Endothelial cell of umbilical vein (primary cell): Measurements from ENCODE around the gene DGKI. TPM values are rescaled to one million over a fixed set of nuclear protein-coding genes. Genes with fewer than 3 reads are reported as not detected.

ENCODE experiments used
- BruUV-seq: library from RNA; stranded (reverse); fragments of 400-500 nt; replicated peaks from 2 replicates; lab custom pipeline; 2021; lab: Mats Ljungman, UMichigan
- CTCF ChIA-PET: fragments of 300-600, 350-600 bp; sonication (Branson Sonifier 250); formaldehyde crosslinking; loops from one replicate; lab custom pipeline; 2021; ENCODE audit warnings: antibody characterized with exemption, inconsistent platforms; lab: Charles Lee
- POLR2A ChIA-PET: fragments of 300-600, 350-600 bp; sonication (Branson Sonifier 250); formaldehyde crosslinking; loops from one replicate; lab custom pipeline; 2021; ENCODE audit warnings: antibody characterized with exemption, inconsistent platforms; lab: Charles Lee
- DNase-seq: peaks from one replicate; pipeline ENCODE4 v3.0.0-alpha.2; 2011; ENCODE audit warnings: low read depth, low spot score
- FAIRE-seq: peaks from 2 replicates; lab custom pipeline; 2011; peaks lifted over from hg19 to GRCh38; lab: Jason Lieb, UNC
- H2AFZ ChIP-seq: 2 replicates; pipeline ENCODE4 v1.6.0; 2012; ENCODE audit warnings: low read depth, low read length, control low read depth, inconsistent platforms
- H3K27ac ChIP-seq: 2 replicates; pipeline ENCODE4 v1.5.1; 2011; ENCODE audit warnings: low read depth, mild to moderate bottlenecking, control low read depth, low read length, moderate library complexity; ENCODE audit not compliant: insufficient read depth
- H3K27me3 ChIP-seq, 2 experiments: 2 replicates each; pipeline versions ENCODE4 v1.6.0 to v1.6.1; 2011; ENCODE audit warnings: low read length in 2 of 2, mixed read lengths in 1 of 2; ENCODE audit not compliant: control insufficient read depth in 2 of 2, insufficient read depth in 2 of 2
- H3K36me3 ChIP-seq, 2 experiments: 2 replicates in 1 of 2; 3 replicates in 1 of 2; pipeline ENCODE4 v1.5.1; 2011; ENCODE audit warnings: low read length in 2 of 2, mild to moderate bottlenecking in 1 of 2, moderate library complexity in 1 of 2; ENCODE audit not compliant: control insufficient read depth in 2 of 2, insufficient read depth in 2 of 2; ENCODE audit errors: extremely low read depth in 1 of 2
- H3K4me1 ChIP-seq: 3 replicates; pipeline ENCODE4 v1.5.1; 2011; ENCODE audit warnings: mild to moderate bottlenecking, low read length; ENCODE audit not compliant: control insufficient read depth, insufficient read depth; ENCODE audit errors: extremely low read depth
- H3K4me2 ChIP-seq: 2 replicates; pipeline ENCODE4 v1.6.1; 2011; ENCODE audit warnings: low read length, control low read depth, mixed read lengths; ENCODE audit not compliant: insufficient read depth
- H3K4me3 ChIP-seq, 3 experiments: fragments of 200-600 bp in 1 of 3; sonication (generic), shearing (Covaris generic) in 1 of 3; replicated peaks in 1 of 3; 2 replicates each; pipeline ENCODE4 v1.5.1; 2011 to 2016; ENCODE audit warnings: control low read depth in 3 of 3, low read length in 3 of 3, mild to moderate bottlenecking in 2 of 3, inconsistent platforms in 1 of 3, low read depth in 1 of 3, moderate library complexity in 1 of 3; ENCODE audit not compliant: insufficient read depth in 1 of 3
- H3K79me2 ChIP-seq: 2 replicates; pipeline ENCODE4 v1.6.0; 2012; ENCODE audit warnings: low read length, inconsistent platforms; ENCODE audit not compliant: control insufficient read depth, insufficient read depth
- H3K9ac ChIP-seq: replicated peaks from 2 replicates; pipeline ENCODE3; 2011; ENCODE audit warnings: low read length, control low read depth; ENCODE audit not compliant: insufficient read depth; ENCODE audit errors: extremely low read depth
- H3K9me1 ChIP-seq: replicated peaks from 3 replicates; pipeline ENCODE4 v1.6.0; 2011; ENCODE audit warnings: mild to moderate bottlenecking, low read length; ENCODE audit not compliant: control insufficient read depth, insufficient read depth; ENCODE audit errors: extremely low read depth
- H3K9me3 ChIP-seq: replicated peaks from 2 replicates; pipeline ENCODE4 v1.5.1; 2012; ENCODE audit warnings: low read length, inconsistent platforms; ENCODE audit not compliant: control insufficient read depth, insufficient read depth
- H4K20me1 ChIP-seq: replicated peaks from 2 replicates; pipeline ENCODE3; 2011; ENCODE audit warnings: mild to moderate bottlenecking, low read length; ENCODE audit not compliant: control insufficient read depth, insufficient read depth; ENCODE audit errors: extremely low read depth
- EZH2 ChIP-seq: IDR thresholded peaks from 2 replicates; pipeline ENCODE4 v1.6.1; 2012; ENCODE audit warnings: borderline replicate concordance, low read depth, mild to moderate bottlenecking, moderate library complexity, low read length, inconsistent platforms; ENCODE audit not compliant: severe bottlenecking
- FOS ChIP-seq: IDR thresholded peaks from 2 replicates; pipeline ENCODE4 v1.6.1; 2011; ENCODE audit warnings: mild to moderate bottlenecking, low read length, moderate library complexity, borderline replicate concordance; ENCODE audit not compliant: insufficient read depth
- GATA2 ChIP-seq: IDR thresholded peaks from 2 replicates; pipeline ENCODE4 v1.7.0; 2011; ENCODE audit warnings: low read depth, mild to moderate bottlenecking, moderate library complexity, mixed read lengths, low read length; ENCODE audit not compliant: insufficient read length, insufficient read depth
- JUN ChIP-seq: IDR thresholded peaks from 2 replicates; pipeline ENCODE4 v1.6.1; 2011; ENCODE audit warnings: borderline replicate concordance, low read depth; ENCODE audit not compliant: insufficient read length, insufficient read depth
- MYC ChIP-seq: IDR thresholded peaks from one replicate; pipeline ENCODE4 v1.6.1; 2011; ENCODE audit warnings: mild to moderate bottlenecking, low read depth, low read length
- POLR2A ChIP-seq: IDR thresholded peaks from 2 replicates; pipeline ENCODE4 v1.6.1; 2012; ENCODE audit warnings: low read depth, mild to moderate bottlenecking, control low read depth, low read length
- POLR2AphosphoS5 ChIP-seq: IDR thresholded peaks from 2 replicates; pipeline ENCODE4 v1.6.1; 2012; ENCODE audit warnings: low read depth, mild to moderate bottlenecking, control low read depth, low read length, moderate library complexity; ENCODE audit not compliant: insufficient read depth
- dilution Hi-C: fragments of 300-500 bp; cut with MboI; formaldehyde crosslinking; loops from one replicate; pipeline ENCODE4 v1.15.0; 2019; ENCODE audit warnings: low sequenced_read_pairs; ENCODE audit not compliant: extremely low pct_ligation_motif_present
- intact Hi-C: fragments of 100-400 bp; cut with micrococcal nuclease; formaldehyde crosslinking; loops from one replicate; pipeline ENCODE4 v1.10.0; 2022
- polyA plus RNA-seq, 4 experiments: library from polyadenylated mRNA; depleted of rRNA in 3 of 4; stranded (reverse) in 3 of 4; unstranded in 1 of 4; fragments of >200 nt; gene quantifications; 2 replicates each; pipeline versions ENCODE4 v1.2.1 to v1.2.3, GENCODE V29; 2011 to 2012; ENCODE audit warnings: missing spikeins in 1 of 4
- total RNA-seq: library from RNA; stranded (reverse); gene quantifications from 2 replicates; pipeline ENCODE4 v1.2.3, GENCODE V29; 2021
- TF ChIP-seq, protein P1 (sequence below), 2 donors: IDR thresholded peaks; 1 replicate in 1 of 2; 2 replicates in 1 of 2; pipeline ENCODE4 v1.5.1; 2011; ENCODE audit warnings: low read length in 2 of 2, mild to moderate bottlenecking in 2 of 2, moderate library complexity in 2 of 2, control low read depth in 1 of 2, inconsistent platforms in 1 of 2, low read depth in 1 of 2; ENCODE audit not compliant: insufficient read depth in 1 of 2; ENCODE audit errors: extremely low read depth in 1 of 2
- TF ChIP-seq, protein P2 (sequence below): IDR thresholded peaks from 2 replicates; pipeline ENCODE4 v1.6.1; 2011; ENCODE audit not compliant: insufficient read depth, insufficient read length

DGKI gene
- total and polyA plus RNA-seq, 2 donors (not counting 3 experiments of a cell fraction or from before 2014, with no cell fraction given), result 0.11 to 0.51 TPM

DNA sequence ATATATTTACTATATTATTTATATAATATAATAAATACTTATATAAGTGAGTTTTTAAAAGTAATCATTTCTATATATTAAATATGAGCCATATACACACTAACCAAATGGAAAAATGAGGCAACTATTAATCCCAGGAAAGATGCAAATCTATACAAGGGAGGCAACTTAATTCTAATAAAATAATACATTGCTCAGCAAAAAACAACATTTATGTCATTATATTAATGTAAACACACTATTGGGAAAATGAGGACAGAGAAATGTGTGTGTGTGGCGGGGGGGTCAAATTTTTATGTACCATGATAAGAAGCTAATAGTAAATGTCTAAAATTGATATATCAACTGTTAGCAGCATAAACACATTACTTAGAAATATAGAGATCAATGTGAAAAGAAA is 23.3 kb upstream of the DGKI start:
- no peak for DNase-seq
- Histone ChIP-seq H3K4me3 (no peak overlapping the region), H3K36me3 (peaks cover 11 to 13% of the 10 kb centered on the region in 2 experiments), H3K4me2 (no peak overlapping the region), H3K27me3 (no peaks in the 10 kb centered on the region), H3K79me2 (no peaks in the 10 kb centered on the region), H3K9me3 (no peaks in the 10 kb centered on the region), H3K27ac (no peak overlapping the region), H3K4me1 (peaks cover 6% of the 10 kb centered on the region), H3K9me1 (no peaks in the 10 kb centered on the region), H2AFZ (no peak overlapping the region), H4K20me1 (no peaks in the 10 kb centered on the region), H3K9ac (no peak overlapping the region)
- FAIRE-seq, result no peak
- ChIA-PET CTCF (interaction anchor here (1.2 to 1.4 kb wide), 3 partner anchors 12 to 139 kb away, joined by 3 to 4 read pairs (median 3); no protein-coding TSS in a partner anchor), POLR2A (no interaction called here)
- TF ChIP-seq MYC (no peak), POLR2AphosphoS5 (no peak)
- dilution Hi-C loops, result no loop called here
- no TSS peak for BruUV-seq
- intact Hi-C loops, result no loop called here

DNA sequence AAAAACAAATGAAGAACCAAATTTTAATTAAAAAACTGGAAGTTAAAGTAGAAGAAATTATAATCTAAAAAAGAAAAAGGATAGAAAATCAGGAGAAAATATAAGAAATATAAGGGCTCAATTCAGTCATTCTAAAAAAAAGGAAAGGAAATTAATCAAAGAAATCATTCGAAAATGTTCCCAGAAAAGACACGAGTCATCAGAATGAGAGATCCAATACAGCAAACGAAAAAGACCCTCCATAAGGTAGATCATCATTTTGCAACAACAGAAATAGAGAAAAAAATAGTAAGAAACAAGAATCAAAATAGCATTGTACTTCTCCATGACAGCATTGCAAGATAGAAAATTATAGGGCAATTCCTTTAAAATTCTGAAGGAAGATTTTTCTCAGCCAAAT is 22.5 kb upstream of the DGKI start:
- intact Hi-C loops (no loop called here), dilution Hi-C loops (no loop called here)
- H2AFZ ChIP-seq, result no peak overlapping the region
- ChIA-PET CTCF (interaction anchor here (1.4 kb wide), 1 partner anchor 140 kb away, joined by 3 read pairs; no protein-coding TSS in a partner anchor), POLR2A (no interaction called here)
- no peak overlapping the region for H3K4me3 ChIP-seq
- no peak overlapping the region for H3K9ac ChIP-seq
- H3K4me2 ChIP-seq, result no peak overlapping the region
- TF ChIP-seq POLR2A (no peak), JUN (no peak), POLR2AphosphoS5 (no peak), FOS (no peak), MYC (no peak), GATA2 (no peak), EZH2 (no peak)
- TF ChIP-seq, protein P1, sequence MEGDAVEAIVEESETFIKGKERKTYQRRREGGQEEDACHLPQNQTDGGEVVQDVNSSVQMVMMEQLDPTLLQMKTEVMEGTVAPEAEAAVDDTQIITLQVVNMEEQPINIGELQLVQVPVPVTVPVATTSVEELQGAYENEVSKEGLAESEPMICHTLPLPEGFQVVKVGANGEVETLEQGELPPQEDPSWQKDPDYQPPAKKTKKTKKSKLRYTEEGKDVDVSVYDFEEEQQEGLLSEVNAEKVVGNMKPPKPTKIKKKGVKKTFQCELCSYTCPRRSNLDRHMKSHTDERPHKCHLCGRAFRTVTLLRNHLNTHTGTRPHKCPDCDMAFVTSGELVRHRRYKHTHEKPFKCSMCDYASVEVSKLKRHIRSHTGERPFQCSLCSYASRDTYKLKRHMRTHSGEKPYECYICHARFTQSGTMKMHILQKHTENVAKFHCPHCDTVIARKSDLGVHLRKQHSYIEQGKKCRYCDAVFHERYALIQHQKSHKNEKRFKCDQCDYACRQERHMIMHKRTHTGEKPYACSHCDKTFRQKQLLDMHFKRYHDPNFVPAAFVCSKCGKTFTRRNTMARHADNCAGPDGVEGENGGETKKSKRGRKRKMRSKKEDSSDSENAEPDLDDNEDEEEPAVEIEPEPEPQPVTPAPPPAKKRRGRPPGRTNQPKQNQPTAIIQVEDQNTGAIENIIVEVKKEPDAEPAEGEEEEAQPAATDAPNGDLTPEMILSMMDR (IDR thresholded peaks at IDR 0.05; ENCODE audit: extremely low read depth in 1 of 2, insufficient read depth in 1 of 2, low read depth in 1 of 2, low read length in 2 of 2), result no peak
- TF ChIP-seq, protein P2, sequence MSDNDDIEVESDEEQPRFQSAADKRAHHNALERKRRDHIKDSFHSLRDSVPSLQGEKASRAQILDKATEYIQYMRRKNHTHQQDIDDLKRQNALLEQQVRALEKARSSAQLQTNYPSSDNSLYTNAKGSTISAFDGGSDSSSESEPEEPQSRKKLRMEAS, result no peak
- H3K36me3 ChIP-seq, result peaks cover 12 to 15% of the 10 kb centered on the region in 2 experiments
- no peaks in the 10 kb centered on the region for H3K27me3 ChIP-seq
- DNase-seq (no peak), FAIRE-seq (no peak)
- BruUV-seq, result no TSS peak
- no peak overlapping the region for H3K27ac ChIP-seq
- no peaks in the 10 kb centered on the region for H3K9me3 ChIP-seq
- H3K9me1 ChIP-seq, result no peaks in the 10 kb centered on the region
- no peaks in the 10 kb centered on the region for H4K20me1 ChIP-seq
- peaks cover under 1% of the 10 kb centered on the region for H3K4me1 ChIP-seq
- no peaks in the 10 kb centered on the region for H3K79me2 ChIP-seq
